Uterus (tissue), 2 donors: ENCODE results near the gene KLK8.

Experiments used
- CTCF ChIP-seq, 4 experiments: fragments of 200-600 bp in 2 of 4; fragments of 450-650 bp in 2 of 4; sonication (generic) in 2 of 4; IDR thresholded peaks; one replicate each; pipeline ENCODE4 v1.5.1; 2016 to 2019; ENCODE audit warnings: antibody characterized with exemption in 4 of 4, mild to moderate bottlenecking in 2 of 4, moderate library complexity in 1 of 4
- POLR2A ChIP-seq, 2 donors: fragments of 450-650 bp; IDR thresholded peaks; one replicate each; pipeline ENCODE4 v1.6.1; 2016; ENCODE audit warnings: antibody characterized with exemption in 2 of 2, mild to moderate bottlenecking in 1 of 2, moderate library complexity in 1 of 2

- TF ChIP-seq CTCF (IDR thresholded peaks at IDR 0.05) (no peak), POLR2A (IDR thresholded peaks at IDR 0.05) (no peak)
These were observed 2.7 kb downstream of the KLK8 start for GRCh38 chr19:50998686-50999085.
